Stimulated activated CD8-positive, alpha-beta memory T cell treated with anti-CD3 and anti-CD28 coated beads, Interleukin-4, amount 100 ng/mL, for 24 hours (primary cell): Measurements from ENCODE around the gene CEP126.

Experiments used
- DNase-seq: peaks from one replicate; pipeline ENCODE4 v3.0.0-alpha.2; 2020; ENCODE audit warnings: low read depth

The CEP126 gene

GRCh38 chr11:101914738-101915426 lies at the start of gene CEP126:
TSS of gene CEP126 (plus strand) at chr11:101915010. CDS start at chr11:101915285, 275 bp downstream.
- DNase-seq = peak; percentile 92

GRCh38 chr11:101866619-101867491 lies 48.0 kb upstream of the CEP126 start:
- no peak for DNase-seq

- DNase-seq = no peak
These were observed 46.9 kb upstream of the CEP126 start for GRCh38 chr11:101867951-101868350.

GRCh38 chr11:101870510-101870909 lies 44.3 kb upstream of the CEP126 start:
- DNase-seq = no peak

GRCh38 chr11:101872171-101872882 lies 42.5 kb upstream of the CEP126 start:
- no peak for DNase-seq

GRCh38 chr11:101880222-101880621 lies 34.6 kb upstream of the CEP126 start:
- DNase-seq = no peak

- DNase-seq = no peak
These were observed 33.2 kb upstream of the CEP126 start for GRCh38 chr11:101881586-101881985.

- no peak for DNase-seq
These were observed 29.2 kb upstream of the CEP126 start for GRCh38 chr11:101885631-101886030.

GRCh38 chr11:101889767-101890166 lies 25.0 kb upstream of the CEP126 start:
- DNase-seq = no peak

GRCh38 chr11:101894505-101894904 lies 20.3 kb upstream of the CEP126 start:
- no peak for DNase-seq

- no peak for DNase-seq
These were observed 7.0 kb upstream of the CEP126 start for GRCh38 chr11:101907815-101908214.

GRCh38 chr11:101909087-101909486 lies 5.7 kb upstream of the CEP126 start:
- DNase-seq = no peak

- DNase-seq = no peak
These were observed 2.0 kb upstream of the CEP126 start for GRCh38 chr11:101912823-101913284.

- DNase-seq = no peak
These were observed 1.2 kb upstream of the CEP126 start for GRCh38 chr11:101913656-101914055.

GRCh38 chr11:101914341-101914737 lies 471 bp upstream of the CEP126 start:
- DNase-seq = no peak

GRCh38 chr11:101915791-101916291 lies 1.0 kb downstream of the CEP126 start:
- no peak for DNase-seq

GRCh38 chr11:101916422-101916821 lies 1.6 kb downstream of the CEP126 start, which contains the start of gene ANGPTL5:
TSS of gene ANGPTL5 (minus strand) at chr11:101916522. CDS start at chr11:101907909, 8,613 bp downstream.
- DNase-seq = no peak

- no peak for DNase-seq
These were observed 2.4 kb downstream of the CEP126 start for GRCh38 chr11:101917226-101917625.

GRCh38 chr11:101920992-101921391 lies 6.2 kb downstream of the CEP126 start:
- DNase-seq = no peak

- DNase-seq = no peak
These were observed 8.7 kb downstream of the CEP126 start for GRCh38 chr11:101923554-101923953.

- no peak for DNase-seq
These were observed 14.6 kb downstream of the CEP126 start for GRCh38 chr11:101929294-101929915.

GRCh38 chr11:101931692-101932091 lies 16.9 kb downstream of the CEP126 start:
- DNase-seq = no peak
